HL-60 (cell line): ENCODE data around the gene ABHD5.

ENCODE experiments used
- DNase-seq, 2 experiments: peaks; one replicate each; pipeline ENCODE4 v3.0.0-alpha.2; 2010 to 2020; ENCODE audit warnings: low read depth in 1 of 2, low spot score in 1 of 2
- H3K27ac ChIP-seq: fragments of 250-450 bp; sonication (Bioruptor Pico); replicated peaks from 2 replicates; pipeline ENCODE4 v1.5.1; 2020; ENCODE audit warnings: mild to moderate bottlenecking, moderate library complexity
- H3K27me3 ChIP-seq: fragments of 250-450 bp; sonication (Bioruptor Pico); 2 replicates; pipeline ENCODE4 v1.5.1; 2021; ENCODE audit warnings: mild to moderate bottlenecking, moderate library complexity; ENCODE audit not compliant: insufficient read depth, poor library complexity, severe bottlenecking
- H3K4me3 ChIP-seq: replicated peaks from 2 replicates; pipeline ENCODE4 v1.5.1; 2011; ENCODE audit warnings: mild to moderate bottlenecking, control low read depth, low read length; ENCODE audit not compliant: insufficient read depth
- GABPA ChIP-seq: IDR thresholded peaks from 2 replicates; pipeline ENCODE4 v1.6.1; 2012; ENCODE audit warnings: low read depth
- POLR2AphosphoS5 ChIP-seq: IDR thresholded peaks from 2 replicates; pipeline ENCODE4 v1.6.1; 2012; ENCODE audit warnings: low read depth
- REST ChIP-seq: IDR thresholded peaks from 2 replicates; pipeline ENCODE4 v1.6.1; 2012; ENCODE audit warnings: low read depth; ENCODE audit not compliant: insufficient replicate concordance
- SPI1 ChIP-seq: IDR thresholded peaks from 2 replicates; pipeline ENCODE4 v1.6.1; 2012; ENCODE audit warnings: low read depth, mild to moderate bottlenecking, borderline replicate concordance
- TF ChIP-seq, protein P1 (sequence below): IDR thresholded peaks from one replicate; pipeline ENCODE4 v1.5.1; 2011; ENCODE audit warnings: low read length, control low read depth, inconsistent platforms; ENCODE audit not compliant: insufficient read depth

The ABHD5 gene

DNA sequence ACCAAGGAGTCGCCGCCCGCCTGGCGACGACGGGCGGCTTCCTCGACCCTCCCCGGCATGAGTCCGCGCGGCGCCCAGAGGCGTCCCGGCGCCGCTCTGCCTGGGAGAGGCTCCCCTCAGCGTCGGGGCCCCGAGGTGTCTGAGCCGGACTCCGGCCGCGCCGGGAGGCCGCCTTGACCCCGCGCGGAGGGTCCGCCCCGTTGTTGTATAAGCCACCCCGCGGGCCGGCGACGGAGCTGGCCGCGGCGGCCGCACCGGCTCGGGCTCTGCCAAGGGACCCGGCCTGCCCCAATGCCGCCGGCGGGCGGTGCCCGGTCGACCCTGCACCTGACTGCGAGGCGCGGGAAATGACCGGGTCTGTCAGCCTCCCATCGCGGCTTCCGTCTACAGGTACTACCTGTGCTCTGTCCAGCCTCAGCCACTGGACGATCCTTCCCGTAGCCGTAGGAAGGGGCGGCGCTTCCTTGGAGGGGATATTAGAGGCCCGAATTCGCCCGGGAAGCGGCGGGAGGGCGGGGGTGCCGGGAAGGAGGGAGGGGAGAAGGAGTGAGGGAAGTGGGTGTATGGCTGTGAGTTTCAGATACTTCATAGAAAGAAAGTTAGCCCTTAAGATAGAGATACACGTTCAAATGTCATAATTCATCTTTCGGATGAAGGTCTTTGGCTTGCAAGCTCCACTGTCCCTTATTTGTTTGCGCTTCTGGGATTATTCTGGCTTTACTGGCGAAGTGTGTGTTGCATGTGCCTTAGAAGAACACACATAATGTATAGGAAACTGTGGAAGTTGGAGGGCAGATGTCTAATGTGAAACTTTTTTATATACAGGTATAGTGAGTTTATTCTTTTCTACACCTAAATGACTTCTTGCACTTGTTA lies 620 bp downstream of the ABHD5 start:
- peak overlapping the region; percentile 75 for H3K4me3 ChIP-seq
- TF ChIP-seq REST = no peak
- TF ChIP-seq, protein P1, sequence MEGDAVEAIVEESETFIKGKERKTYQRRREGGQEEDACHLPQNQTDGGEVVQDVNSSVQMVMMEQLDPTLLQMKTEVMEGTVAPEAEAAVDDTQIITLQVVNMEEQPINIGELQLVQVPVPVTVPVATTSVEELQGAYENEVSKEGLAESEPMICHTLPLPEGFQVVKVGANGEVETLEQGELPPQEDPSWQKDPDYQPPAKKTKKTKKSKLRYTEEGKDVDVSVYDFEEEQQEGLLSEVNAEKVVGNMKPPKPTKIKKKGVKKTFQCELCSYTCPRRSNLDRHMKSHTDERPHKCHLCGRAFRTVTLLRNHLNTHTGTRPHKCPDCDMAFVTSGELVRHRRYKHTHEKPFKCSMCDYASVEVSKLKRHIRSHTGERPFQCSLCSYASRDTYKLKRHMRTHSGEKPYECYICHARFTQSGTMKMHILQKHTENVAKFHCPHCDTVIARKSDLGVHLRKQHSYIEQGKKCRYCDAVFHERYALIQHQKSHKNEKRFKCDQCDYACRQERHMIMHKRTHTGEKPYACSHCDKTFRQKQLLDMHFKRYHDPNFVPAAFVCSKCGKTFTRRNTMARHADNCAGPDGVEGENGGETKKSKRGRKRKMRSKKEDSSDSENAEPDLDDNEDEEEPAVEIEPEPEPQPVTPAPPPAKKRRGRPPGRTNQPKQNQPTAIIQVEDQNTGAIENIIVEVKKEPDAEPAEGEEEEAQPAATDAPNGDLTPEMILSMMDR = no peak
- TF ChIP-seq GABPA = no peak
- no peak for TF ChIP-seq POLR2AphosphoS5
- TF ChIP-seq SPI1 = no peak
- peak overlapping the region; percentile 76 for H3K27ac ChIP-seq
- no peaks in the 10 kb centered on the region for H3K27me3 ChIP-seq
- peak in 1 of 2 experiments; percentile 46 for DNase-seq

DNA sequence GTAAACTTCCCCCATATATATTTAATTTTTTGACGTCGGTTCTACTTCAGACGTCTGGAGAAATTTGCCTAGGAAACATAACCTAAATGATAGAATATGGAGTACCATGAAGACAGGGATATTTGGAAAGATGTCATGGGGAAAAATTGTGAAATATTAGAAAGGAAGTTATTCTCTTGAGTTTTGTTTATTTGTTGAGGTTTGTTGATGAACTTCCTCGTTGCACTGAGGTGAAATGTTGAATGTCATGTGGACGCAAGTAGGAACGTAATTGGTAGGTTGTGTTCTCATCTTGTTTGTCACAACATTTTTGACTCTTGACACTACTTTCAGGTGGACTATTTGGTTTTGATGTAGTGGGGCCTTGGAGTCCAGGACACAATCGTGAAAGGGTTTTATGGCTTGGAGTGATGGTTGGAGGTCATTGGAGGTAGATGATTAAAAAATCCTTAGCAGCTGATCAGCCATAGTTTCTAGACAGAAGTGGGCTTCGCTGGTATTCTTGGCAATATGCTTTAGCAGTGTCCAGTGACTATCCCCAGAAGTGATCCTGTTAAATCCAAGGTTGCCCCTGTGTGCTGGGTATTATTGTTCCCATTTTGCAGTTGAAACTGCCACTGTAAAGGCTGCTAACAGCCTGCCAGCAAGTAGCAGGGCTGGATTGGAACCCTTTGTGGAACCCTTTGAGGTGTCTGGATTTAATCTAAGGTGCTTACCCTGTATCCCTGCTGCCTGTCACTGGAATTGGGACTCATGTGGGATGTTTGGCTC lies 1.5 kb downstream of the ABHD5 start:
- peak overlapping the region; percentile 75 for H3K4me3 ChIP-seq
- DNase-seq = peak in 1 of 2 experiments; percentile 16
- TF ChIP-seq REST (no peak), SPI1 (no peak), POLR2AphosphoS5 (no peak), GABPA (no peak)
- TF ChIP-seq, protein P1 = no peak
- H3K27me3 ChIP-seq = no peaks in the 10 kb centered on the region
- peak overlapping the region; percentile 76 for H3K27ac ChIP-seq

DNA sequence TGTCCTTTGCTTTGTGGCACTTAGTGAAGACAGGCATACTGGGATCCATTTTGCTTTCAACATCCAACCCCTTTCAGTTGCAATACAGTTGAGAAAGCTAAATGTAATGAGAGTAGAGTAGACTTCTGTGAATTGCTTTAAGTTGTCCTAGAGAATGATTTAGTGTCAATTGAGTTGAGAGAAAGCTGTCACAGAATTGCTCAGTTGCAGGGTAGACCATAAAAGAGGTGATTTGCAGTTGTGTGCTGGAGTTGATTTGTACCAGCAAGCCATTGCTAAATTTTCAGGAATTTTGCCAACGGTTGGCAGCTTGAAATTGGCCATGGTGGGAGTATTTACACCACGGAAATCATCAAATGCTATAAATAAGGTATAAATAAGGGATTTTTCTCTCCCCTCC lies 2.2 kb downstream of the ABHD5 start:
- DNase-seq = no peak
- H3K27ac ChIP-seq = peak overlapping the region; percentile 76; the same call in 1 of the 2 replicates
- H3K27me3 ChIP-seq = no peaks in the 10 kb centered on the region
- no peak overlapping the region for H3K4me3 ChIP-seq
- TF ChIP-seq GABPA (no peak), SPI1 (no peak), REST (no peak), POLR2AphosphoS5 (no peak)
- TF ChIP-seq, protein P1 = no peak
